ENCODE data around the gene NPEPL1.
"Not testable (repeated sequence)": the region's sequence is repeated elsewhere in the genome, so short reads cannot be mapped to it uniquely, and the experiment has no call there.

The NPEPL1 gene, protein sequence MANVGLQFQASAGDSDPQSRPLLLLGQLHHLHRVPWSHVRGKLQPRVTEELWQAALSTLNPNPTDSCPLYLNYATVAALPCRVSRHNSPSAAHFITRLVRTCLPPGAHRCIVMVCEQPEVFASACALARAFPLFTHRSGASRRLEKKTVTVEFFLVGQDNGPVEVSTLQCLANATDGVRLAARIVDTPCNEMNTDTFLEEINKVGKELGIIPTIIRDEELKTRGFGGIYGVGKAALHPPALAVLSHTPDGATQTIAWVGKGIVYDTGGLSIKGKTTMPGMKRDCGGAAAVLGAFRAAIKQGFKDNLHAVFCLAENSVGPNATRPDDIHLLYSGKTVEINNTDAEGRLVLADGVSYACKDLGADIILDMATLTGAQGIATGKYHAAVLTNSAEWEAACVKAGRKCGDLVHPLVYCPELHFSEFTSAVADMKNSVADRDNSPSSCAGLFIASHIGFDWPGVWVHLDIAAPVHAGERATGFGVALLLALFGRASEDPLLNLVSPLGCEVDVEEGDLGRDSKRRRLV

GRCh38 chr20:58692579-58693225 is at the start of gene NPEPL1:
Gene NPEPL1, plus strand, starts transcription at chr20:58692800. Its CDS starts 101 bp downstream, at chr20:58692901.
- DNase-seq (ENCODE audit: low read depth in 4 of 4, low spot score in 1 of 4): peak; percentile 28 to 57 (median 34)

DNA sequence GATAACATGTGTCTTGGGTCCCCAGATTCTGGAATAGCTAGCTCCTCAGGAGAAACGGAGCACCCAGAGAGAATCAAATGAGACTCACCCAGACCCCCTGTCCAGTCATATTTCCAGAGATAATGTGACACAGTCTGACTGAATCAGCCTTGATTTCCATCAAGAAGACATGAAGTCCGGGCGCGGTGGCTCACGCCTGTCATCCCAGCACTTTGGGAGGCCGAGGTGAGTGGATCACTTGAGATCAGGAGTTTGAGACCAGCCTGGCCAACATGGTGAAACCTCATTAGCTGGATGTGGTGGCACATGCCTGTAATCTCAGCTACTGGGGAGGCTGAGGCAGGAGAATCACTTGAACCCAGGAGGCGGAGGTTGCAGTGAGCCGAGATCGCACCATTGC is 49.7 kb upstream of the NPEPL1 start:
- DNase-seq (ENCODE audit: low read depth in 4 of 4, low spot score in 1 of 4): not testable (repeated sequence)

DNA sequence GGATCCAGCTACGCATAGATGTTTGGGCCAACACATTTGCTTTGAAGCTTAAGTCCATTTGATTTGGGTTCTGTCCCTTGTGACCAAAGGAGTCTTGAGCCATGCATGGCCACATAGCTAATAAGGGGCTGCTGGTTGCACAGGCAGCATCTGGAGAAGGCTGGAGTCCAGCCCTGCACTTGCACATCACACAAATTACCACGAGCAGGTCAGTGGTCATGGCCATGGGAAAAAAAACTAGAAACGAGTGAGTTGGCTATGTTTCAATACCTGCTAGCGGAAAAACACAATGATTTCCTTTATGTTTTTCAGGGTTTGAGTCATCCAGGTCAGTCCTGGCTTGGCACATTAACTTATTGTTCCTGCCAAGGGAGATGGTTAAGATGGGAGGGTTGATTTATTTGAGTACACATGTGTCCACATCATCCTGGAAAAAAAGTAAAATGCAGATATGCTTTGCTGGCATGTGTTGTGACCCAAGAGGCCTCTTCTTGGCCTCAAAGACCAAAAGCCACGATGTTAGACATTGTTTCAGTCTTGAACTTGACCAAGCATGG is 47.1 kb upstream of the NPEPL1 start:
- DNase-seq (ENCODE audit: low read depth in 4 of 4, low spot score in 1 of 4): no peak

- DNase-seq (ENCODE audit: low read depth in 4 of 4, low spot score in 1 of 4): no peak
Measured at GRCh38 chr20:58646257-58646656, 46.3 kb upstream of the NPEPL1 start.

GRCh38 chr20:58646703-58647102 is 45.9 kb upstream of the NPEPL1 start:
- no peak for DNase-seq (ENCODE audit: low read depth in 4 of 4, low spot score in 1 of 4)

DNA sequence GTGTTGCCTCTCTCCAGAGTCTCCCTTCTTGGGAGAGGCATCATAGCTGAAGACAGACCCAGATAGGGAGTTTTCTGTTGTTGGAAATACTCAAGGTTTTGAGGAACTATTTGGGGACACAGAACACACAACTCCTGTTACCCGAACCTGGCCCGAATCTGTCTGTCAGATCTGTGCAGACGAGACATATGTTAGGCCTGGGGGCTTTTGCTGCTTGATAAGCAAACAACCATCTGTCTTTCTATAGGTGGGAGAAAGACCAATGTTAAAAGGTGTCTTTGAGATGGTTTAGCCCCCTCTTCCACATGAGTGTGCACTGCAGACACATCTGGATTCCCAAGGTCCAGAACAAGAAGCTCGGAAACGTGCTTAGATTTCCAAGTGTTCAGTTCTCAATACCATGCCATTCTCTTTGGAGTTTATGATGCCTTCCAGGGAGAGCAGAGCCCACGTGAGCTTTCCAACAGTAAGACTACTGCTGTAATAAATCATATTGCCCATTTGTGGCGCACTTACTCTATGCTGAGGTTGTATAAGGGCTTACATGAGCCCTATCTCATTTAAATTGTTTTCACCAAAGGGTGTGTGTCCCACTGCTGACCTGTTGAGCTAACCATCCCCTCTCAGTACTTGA is 45.3 kb upstream of the NPEPL1 start:
- no peak for DNase-seq (ENCODE audit: low read depth in 4 of 4, low spot score in 1 of 4)

DNA sequence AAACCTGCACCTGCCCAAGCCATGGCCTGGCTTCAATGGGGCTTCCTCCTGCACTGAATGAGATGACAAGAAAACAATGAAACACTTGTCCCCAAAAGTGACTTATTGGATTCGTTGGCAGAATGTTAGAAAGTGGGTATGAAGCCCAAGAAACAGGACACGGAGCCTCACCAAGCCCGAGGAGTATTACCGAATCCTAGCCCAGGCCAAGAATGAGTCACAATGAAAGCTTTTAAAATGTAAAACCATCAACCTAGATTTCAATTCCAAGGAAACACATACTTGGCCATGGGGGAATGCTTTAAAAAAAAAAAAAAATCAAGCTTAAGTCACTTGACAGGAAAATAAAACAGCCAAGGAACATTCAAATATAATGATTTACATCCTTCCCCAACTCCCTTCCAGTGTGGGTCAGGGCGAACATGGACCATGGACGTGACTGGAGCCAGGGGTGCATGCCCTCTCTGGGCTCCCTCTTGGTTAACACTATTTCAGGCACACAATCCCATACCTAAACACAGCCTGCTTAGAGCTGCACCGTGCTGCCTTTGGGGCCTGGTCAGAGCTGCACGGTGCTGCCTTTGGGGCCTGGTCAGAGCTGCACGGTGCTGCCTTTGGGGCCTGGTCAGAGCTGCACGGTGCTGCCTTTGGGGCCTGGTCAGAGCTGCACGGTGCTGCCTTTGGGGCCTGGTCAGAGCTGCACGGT is 44.7 kb upstream of the NPEPL1 start:
- no peak for DNase-seq (ENCODE audit: low read depth in 4 of 4, low spot score in 1 of 4)

DNA sequence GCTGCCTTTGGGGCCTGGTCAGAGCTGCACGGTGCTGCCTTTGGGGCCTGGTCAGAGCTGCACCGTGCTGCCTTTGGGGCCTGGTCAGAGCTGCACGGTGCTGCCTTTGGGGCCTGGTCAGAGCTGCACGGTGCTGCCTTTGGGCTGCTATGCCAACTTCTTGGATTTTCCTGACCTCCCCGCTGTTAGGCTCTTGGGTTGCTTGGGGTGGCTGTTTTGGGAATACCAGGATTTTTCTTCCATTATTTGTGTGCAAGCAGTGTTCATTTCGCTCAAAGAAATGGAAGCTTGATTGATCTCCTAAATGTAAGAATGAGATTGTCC is 44.1 kb upstream of the NPEPL1 start:
- DNase-seq (ENCODE audit: low read depth in 4 of 4, low spot score in 1 of 4): not testable (repeated sequence)

DNA sequence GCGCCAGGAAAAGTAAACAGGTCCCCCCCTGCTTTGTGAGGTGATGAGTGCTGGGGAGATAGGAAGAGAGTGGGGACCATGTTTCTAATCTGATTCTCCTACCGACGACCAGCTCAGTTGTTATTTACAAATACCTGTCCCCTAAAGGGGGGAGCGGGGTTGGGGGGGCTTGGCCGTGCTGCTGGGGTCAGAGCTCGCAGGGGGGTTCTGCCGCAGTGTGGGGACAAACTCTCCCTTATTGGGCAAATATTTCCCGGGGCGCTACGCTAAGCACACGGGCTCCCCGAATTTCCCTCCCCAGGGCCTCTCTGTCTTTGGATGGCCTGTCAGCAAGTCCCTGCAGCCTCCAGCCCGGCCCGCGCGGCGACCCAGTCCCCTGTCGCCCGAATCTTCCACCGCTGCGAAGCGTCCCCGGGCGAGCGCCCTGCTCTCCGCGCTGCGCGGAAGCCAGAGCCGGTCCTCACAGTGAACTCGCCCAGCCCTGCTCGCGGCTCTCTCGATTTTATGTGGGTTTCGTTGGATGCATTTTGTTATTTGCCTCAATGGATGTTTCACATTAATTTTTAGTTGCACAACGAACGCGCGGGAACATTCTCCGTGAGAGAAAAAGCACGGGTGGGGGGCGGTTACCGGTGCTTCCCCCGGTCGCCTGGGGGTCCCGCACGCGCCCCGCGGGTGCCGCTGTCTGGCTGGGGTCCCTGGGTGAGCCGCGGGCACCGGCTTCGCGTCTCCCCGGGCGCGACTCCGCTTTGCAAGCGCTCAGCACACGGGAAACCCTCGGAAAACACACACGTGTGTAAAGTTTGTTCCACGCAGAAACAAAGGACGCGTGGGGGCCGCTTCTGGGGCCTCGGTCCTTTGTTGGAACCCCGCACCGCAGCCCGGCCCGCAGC is 43.1 kb upstream of the NPEPL1 start:
- DNase-seq (ENCODE audit: low read depth in 4 of 4, low spot score in 1 of 4): peak in 2 of 4 experiments; percentile 20 to 21

- DNase-seq (ENCODE audit: low read depth in 4 of 4, low spot score in 1 of 4): peak in 1 of 4 experiments; percentile 18
Measured at GRCh38 chr20:58650181-58650775, 42.3 kb upstream of the NPEPL1 start.

DNA sequence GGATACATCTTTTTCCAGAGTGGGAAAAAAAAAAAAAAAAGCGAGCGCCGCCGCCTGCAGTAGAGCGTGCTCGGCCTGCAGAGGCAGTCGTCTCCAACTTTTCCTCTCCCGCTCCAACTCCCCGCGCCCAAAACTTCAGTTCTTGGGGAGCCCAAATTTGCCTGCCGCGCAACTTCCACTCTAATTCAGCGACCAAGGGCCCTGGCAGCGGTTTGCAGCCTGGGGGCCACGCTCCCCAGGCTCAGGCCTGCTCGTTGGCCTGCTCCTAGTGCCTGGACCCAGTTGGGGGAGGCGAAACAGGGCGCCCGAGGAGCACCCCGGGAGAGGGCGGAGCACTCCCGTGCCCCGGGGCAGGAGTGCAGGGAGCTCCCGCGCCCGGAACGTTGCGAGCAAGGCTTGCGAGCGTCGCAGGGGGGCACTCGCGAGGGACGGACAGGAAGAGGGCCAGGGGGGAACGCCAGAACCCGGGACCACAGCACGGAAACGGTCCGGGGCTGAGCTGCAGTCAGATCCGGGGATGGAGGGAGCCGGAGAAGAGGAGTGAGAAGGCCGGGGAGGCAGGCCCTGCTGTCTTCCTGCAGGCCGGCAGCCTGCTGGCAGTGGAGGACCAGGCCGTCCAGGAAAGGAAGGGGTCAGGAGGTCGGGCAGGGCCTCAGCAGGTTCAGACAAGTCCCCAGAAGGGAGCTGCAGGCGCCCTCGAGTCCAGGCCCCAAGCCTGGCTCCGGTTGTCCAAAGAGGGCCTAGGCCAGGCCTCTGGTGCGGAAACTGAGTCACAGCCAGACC is 41.6 kb upstream of the NPEPL1 start, which contains the start of gene STX16:
TSS of gene STX16 (plus strand) at position 508 of the 783 bp plus-strand sequence. CDS start 724 bp downstream, outside the sequence.
- DNase-seq (ENCODE audit: low read depth in 4 of 4, low spot score in 1 of 4): peak; percentile 73 to 85 (median 79)

DNA sequence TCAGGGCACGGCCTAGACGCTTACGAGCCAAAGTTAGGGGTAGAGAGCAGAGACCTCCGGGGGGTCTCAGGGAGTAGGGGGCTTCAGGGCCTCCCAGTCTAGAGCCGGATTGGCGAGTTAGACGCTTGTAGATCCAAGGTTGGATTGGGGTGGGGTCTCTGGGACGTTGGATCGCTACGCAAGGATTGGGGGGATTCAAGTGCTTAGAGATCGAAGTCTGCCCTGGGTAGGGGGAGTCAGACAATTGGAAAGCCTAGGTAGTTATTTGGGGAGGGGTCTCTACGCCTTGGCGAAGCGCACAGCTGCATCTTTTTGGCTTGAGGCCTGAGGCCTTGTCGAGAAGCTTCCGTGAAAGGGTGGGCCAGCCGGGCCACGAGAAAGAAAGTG is 41.0 kb upstream of the NPEPL1 start:
- no peak for DNase-seq (ENCODE audit: low read depth in 4 of 4, low spot score in 1 of 4)

DNA sequence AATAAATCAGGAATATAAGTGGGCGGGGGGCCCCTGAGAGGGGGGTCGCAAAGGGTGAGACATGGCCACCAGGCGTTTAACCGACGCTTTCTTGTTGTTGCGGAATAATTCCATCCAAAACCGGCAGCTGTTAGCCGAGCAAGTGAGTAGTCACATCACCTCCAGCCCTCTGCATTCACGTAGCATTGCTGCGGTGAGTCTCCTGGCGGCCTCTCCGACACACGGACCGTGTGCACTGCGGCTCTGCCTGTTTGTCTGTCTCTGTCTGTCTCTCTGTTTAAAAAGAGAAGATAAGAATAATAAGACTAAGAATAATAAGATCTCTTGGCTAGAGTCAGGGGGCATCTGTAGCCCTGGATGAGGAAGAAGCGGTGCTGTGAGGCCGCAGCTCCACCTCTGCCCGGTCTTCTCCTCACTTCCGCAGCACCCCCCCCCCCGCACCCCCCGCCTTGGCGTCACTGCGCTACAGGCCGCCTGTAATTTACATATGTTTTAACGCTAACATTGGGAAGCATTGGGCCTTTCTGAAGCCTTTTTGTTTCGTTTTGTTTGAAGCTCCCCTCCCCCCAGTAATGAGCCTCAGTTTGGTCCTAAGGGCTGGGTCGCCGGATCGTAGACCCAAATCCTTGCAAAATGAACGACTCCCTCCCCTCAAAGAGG is 40.5 kb upstream of the NPEPL1 start:
- DNase-seq (ENCODE audit: low read depth in 4 of 4, low spot score in 1 of 4): peak in 2 of 4 experiments; percentile 17 to 39

DNA sequence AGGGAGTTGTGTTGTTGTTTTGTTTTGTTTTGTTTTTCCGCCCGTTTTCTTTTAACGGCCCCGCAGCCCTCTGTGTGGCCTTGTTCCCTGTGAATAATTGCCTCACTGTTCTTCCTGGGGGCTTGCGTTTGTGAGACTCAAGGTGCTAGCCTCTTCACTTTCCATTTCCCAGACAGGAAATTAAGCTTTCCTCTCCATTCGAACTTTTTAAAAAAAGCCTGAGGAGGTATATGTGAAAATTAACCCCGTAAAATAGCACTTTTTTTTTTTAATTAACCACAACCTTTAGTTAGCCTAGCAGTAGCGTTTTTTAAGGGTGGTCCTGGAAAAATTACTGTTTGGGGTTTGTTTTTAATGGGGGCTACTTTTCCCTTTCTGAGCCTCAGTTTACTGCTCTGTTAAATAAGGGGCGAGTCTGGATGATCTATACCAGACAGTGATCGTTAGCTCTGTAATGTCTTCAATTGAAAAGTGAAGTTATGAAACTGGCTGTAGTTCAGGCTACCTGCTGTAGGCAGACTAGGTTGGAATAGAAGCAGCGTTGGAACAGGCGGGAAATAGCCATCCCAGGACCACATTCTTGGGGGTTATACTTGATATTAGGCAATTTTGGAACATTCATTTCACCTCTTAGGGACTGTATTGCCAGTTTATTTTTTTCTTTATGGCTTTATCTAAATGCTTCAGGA is 39.9 kb upstream of the NPEPL1 start:
- DNase-seq (ENCODE audit: low read depth in 4 of 4, low spot score in 1 of 4): no peak

- no peak for DNase-seq (ENCODE audit: low read depth in 4 of 4, low spot score in 1 of 4)
Measured at GRCh38 chr20:58654337-58654736, 38.3 kb upstream of the NPEPL1 start.

DNA sequence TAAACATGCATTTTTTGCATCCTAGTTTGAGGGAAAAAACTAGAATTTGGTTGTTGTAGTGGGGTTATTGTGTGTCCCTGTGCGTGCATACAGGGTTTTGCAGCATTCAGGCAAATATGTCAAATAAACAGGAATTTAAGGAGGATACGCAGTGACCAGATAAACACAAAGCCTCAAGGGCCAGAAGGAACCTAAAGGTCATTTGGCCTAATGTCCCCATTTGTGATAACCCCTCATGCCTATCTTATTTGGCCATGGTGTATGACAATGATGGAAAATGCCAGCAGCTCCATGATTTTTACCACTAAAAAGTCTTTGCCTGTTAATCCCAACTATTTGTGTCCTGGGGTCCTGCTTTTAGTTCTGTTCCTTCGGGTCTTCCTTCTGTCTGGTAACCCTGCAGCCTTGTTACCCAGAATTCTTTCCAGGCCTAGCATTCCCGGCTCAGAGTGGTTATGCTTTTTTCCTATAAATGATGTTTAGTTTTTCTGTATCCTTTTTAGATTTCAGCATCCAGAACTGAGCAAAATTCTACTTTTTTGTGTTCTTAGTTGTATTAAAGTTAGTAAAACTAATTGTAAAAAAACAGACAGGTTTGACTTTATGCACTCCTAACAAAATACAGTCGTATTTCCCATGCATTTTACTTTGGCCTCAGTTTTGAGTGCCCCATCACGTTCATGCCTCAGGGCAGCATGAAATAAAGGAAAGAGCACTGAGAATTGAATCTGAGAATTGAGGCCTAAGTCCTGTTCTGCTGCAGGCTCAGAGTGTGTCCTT is 37.1 kb upstream of the NPEPL1 start:
- no peak for DNase-seq (ENCODE audit: low read depth in 4 of 4, low spot score in 1 of 4)

GRCh38 chr20:58656831-58657230 is 35.8 kb upstream of the NPEPL1 start:
- no peak for DNase-seq (ENCODE audit: low read depth in 4 of 4, low spot score in 1 of 4)
